ENCODE data around the gene NFKBIA.
"Not testable (repeated sequence)": the region's sequence is repeated elsewhere in the genome, so short reads cannot be mapped to it uniquely, and the experiment has no call there.

The NFKBIA gene

DNA sequence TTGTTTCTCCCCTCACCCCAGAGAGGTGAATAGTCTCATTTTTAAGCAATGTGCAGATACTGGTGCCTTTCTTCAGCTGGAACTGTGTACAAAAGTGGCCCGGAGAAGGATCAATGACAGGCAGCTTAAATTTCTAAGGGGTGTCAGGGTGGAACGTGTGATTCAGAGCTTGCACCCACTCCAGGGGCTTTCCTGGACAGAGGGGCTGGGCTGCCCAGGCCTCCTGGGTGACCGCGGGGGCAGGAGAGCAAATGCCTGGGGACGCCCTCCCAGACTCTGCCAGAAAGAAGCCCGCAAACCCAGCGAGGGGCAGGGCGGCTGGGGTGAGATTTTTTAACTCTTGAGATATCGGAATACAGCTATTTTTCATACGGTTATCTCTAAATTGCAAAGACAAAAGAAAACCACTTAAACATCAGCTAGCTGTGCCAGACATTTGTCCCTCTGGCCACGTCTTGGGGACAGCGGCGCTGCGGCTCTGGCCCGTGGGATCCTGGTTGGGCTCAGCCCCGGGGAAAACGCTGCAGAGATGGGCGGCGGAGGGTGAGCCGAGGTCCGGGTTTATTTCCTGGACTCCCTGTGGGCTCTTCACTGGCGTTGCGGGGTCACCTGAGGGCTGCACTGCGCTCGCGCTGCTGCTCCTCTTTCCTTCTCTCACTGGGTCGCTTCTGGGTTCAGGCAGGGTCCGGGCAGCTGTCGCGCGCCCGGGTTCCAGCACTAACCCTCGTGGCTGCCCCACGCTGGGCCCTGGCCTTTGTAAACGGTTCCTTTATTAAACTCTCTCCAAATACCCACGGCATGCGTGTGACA is 35.8 kb downstream of the NFKBIA start:
- no peak for DNase-seq (ENCODE audit: low read depth)

DNA sequence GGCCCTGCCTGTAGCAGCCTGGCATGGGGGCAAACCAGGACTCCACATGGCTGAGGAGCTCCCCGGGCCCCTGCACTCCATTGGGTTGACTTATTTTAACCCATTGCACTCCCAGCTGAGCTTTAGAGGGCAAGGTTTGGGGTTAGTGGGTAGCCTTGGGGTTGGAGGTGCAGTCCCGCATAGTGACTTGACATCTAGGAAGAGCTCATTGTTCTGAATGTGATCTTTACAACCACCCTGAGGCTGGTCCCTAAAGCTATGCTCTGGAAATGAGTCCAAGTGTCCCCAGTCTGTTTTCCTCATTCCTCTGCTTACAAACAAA is 36.4 kb downstream of the NFKBIA start:
- no peak for DNase-seq (ENCODE audit: low read depth)

DNA sequence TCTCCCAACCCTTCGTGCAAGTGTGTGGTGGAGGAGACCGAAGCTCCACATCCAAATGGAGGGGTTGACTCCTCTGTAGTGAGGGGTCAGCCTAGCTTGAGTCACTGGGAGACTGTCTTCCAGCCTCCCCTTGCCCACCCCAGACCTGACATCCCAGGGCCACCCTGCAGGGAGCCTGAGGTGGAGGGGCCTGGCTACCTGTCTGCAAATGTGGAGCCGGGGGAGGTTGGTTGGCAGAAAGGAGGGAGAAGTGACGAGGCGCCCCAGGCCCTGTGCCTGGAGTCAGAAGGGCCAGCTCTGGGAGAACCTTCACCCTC is 37.5 kb downstream of the NFKBIA start:
- DNase-seq (ENCODE audit: low read depth) = no peak

DNA sequence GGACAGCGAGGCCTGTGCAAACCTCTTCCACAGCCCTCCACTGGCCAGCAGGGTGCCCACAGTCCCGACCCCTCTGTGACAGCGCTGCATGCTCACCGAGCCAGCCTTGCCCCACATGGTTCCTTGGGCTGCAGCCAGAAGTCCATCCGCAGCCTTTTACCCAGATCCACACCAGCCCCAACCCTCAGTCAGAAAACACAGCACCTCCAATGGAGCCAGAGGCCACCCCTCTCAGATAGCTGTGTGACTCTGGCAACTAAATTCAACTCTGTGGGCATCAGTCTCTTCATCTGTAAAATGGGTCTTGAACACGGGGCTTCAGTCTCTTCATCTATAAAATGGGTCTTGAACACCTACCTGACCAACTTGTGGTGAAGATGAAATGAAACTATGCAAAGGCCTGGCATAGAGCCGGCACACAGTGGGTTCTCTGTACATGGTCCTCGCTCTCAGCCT is 38.0 kb downstream of the NFKBIA start:
- no peak for DNase-seq (ENCODE audit: low read depth)

DNA sequence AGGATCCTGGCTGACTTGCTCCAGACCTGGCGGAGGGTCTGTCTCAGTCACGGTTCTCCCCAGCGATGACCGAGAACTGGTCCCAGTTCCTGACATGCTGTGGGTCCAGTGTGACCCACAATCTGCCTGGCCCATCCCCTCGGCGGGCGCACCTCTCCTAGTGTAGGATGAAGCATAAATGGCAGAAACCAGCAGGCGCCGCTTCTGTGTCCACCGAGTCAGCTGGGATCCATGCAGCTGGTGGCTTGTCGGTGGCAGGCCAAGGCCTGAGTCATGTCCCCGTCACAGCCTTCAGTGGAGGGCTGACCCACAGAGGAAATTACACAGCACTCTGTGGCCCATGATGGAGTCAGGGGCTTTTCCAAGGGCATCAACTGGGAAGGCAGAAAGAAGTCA is 38.5 kb downstream of the NFKBIA start:
- no peak for DNase-seq (ENCODE audit: low read depth)

DNA sequence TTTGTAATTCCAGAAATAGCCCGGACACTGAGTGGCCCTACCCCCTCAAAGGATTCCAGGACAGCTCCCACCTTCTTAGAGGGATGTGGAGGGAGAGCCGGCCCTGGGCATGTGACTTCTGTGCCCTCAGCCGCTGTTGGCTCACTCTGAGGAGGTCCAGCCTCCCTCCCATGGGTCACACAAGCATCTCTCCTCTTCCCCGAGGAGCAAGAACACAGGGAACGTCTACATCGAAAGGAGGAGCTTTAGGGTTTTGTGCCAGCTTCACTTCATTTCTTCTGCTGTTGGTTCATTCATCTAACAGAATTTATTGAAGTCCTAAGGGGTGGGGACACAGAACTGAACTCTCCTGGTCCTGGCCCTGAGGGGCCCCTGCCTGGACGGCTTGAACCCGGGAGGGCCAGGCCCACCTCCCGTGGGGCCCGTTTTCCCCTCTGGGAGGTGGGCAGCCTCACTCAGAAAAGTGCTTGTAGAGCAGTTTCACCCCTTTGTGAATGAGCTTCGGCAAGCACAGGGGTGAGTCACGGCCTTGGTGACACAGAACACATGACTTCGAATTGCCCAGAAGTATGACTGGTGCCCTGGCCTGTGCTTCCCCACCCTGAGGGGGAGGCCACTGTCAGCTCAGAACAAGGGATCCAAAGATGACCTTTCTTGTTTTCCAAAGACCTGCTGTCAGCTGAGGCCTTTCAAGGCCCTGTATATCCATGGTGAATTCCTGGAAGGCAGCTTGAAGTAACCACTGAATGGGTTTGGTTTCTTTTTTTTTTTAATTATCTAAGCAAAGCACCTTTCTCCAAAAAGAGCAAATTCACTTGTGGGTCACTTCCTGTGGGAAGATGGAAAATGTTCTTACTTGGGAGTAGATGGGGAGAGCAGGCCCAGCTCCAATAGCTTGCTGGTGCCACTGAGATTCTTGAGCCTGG is 39.2 kb downstream of the NFKBIA start:
- peak; percentile 78 for DNase-seq (ENCODE audit: low read depth)

DNA sequence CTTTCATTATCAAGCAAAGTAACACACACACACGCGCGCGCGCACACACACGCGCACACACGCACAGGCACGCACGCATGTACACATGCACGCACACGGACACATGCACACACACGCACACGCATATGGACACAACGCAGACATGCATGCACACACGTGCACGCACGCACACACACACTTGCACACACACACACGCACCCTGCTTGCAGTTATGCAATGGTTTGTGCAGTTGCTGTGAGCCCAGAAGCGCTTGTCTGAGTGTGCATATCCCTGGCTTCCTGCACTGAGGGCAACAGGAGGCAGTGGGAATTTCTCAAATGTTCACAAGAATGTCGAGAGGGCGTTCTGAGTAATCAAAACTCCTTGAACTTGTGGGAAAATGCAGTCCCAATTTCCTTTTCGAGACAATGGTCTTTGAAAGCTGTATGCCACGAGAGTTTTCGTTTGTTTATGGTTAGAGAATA is 41.6 kb downstream of the NFKBIA start:
- peak; percentile 45 for DNase-seq (ENCODE audit: low read depth)

DNA sequence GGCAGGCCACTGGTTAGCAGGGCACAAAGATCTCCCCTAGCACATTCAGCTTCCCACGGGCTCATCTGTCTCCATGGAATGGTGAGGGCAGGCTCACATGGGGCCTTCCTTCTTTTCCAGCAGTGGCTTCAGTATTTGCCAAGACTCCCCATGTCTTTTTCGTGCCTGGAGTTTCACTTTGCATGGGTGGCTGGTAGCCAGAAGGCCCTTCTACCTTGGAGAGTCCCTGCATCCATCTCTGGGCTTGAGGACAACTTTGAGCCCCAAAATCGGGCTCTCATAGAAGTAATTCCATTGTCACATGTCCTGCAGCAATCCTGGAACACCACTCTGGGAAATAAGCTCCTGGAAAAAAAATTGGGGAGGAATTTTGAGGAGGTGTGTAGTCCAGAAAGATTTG is 42.1 kb downstream of the NFKBIA start:
- no peak for DNase-seq (ENCODE audit: low read depth)

DNA sequence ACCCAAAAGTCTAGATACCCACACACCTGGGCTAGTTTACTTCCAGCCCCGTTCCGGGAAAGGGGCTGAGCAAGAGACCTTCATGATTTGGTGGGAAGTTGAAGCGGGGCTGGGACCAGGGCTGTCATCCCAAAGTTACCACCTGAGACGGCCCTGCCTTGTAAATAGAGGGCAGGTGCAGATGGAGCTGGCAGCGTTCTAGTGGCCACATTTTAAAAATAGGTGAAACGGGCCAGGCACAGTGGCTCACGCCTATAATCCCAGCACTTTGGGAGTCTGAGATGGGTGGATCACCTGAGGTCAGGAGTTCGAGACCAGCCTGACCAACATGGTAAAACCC is 43.4 kb downstream of the NFKBIA start:
- no peak for DNase-seq (ENCODE audit: low read depth)

DNA sequence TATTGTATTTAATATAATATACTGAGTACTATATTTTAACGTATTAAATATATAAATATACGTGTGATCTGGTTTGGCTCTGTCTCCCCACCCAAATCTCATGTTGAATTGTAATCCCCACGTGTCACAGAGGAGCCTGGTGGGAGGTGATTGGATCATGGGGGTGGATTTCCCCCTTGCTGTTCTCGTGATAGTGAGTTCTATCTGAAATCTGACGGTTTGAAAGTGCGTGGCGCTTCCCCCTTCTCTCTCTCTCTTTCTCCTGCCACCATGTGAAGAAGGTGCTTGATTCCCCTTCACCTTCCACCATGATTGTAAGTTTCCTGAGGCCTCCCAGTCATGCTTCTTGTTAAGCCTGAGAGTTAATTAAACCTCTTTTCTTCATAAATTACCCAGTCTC is 44.9 kb downstream of the NFKBIA start:
- DNase-seq (ENCODE audit: low read depth) = not testable (repeated sequence)

DNA sequence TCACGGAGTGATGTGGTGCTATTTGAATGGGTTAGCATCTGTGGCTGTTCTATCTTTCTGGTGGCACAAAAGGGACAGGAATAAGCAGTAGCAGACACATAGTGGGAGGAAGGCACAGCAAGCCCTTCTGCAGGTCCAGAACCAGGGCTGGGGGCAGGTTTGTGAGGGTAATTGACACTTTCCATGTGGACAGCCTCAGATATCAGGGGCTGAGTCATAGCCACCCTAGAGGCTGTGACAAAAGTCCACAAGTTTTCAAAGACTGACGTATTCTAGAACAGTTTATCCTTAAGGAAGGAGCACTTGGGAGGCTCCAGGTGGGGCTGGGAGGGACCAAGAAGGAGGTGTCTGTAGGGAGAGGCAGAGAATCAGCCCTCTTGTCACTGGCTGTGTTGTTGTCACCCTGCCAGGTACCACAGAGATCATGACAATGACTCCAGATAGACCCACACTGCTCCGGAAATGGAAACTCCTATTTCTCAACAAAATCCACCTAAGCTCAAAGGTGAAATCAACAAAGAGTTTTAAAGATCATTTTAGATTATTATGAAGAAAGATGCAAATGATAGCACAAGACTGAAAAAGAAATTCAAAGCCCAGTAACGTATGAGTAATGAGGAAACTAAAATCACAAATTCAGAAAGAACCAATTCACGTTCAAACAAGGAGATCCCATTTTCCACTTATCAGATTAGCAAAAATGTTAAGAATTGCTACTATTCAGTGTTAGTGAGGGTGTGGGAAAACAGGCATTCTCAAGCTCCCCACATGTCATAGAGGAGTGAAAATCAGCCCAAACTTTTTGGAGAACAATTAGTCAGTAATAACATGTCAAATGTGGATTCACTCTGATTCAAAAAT is 48.3 kb downstream of the NFKBIA start:
- DNase-seq (ENCODE audit: low read depth) = peak; percentile 67

DNA sequence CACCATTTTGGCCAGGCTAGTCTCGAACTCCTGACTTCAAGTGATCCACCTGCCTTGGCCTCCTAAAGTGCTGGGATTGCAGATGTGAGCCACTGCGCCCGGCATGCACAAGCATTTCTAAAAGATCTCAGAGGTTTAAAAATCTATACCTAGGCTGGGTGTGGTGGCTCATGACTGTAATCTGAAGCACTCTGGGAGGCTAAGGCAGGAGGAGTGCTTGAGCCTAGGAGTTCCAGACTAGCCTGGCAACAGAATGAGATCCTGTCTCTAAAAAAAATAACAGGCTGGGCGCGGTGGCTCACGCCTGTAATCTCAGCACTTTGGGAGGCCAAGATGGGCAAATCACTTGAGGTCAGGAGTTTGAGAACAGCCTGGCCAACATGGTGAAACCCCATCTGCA is 49.3 kb downstream of the NFKBIA start:
- not testable (repeated sequence) for DNase-seq (ENCODE audit: low read depth)

DNA sequence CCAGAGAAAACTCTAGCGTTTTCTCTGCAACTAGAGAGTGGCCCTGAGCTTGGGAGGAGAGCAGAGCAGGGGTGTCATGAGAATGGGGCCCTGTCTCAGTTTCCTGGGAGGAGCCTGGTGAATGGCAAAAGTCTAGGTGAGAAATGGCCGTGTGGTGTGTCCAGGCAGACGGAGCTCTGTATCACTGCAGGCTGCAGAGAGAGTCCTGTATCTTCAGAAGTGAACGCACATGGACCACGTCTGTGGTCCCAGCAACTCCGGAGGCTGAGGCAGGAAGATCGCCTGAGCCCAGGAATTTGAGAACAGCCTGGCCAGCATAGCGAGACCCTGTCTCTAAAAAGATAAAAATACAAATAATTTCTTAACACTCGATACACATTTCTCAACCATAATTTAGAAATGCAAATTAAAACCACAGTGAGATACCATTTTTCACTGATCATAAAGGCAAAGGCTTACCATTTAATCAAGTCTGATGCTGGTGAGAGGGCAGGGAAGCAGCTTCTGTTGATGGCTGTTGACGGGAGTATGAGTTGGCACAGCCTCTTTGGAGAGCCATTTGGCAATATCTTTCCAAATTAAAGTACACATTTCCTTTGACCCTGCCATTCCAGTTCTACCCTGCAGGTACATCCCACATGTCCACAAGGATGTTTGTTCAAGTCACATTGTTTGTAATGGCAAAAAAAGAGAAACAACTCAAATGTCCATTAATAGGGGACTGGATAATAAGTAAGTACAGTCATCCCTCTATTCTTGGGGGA is 51.0 kb downstream of the NFKBIA start:
- no peak for DNase-seq (ENCODE audit: low read depth)

DNA sequence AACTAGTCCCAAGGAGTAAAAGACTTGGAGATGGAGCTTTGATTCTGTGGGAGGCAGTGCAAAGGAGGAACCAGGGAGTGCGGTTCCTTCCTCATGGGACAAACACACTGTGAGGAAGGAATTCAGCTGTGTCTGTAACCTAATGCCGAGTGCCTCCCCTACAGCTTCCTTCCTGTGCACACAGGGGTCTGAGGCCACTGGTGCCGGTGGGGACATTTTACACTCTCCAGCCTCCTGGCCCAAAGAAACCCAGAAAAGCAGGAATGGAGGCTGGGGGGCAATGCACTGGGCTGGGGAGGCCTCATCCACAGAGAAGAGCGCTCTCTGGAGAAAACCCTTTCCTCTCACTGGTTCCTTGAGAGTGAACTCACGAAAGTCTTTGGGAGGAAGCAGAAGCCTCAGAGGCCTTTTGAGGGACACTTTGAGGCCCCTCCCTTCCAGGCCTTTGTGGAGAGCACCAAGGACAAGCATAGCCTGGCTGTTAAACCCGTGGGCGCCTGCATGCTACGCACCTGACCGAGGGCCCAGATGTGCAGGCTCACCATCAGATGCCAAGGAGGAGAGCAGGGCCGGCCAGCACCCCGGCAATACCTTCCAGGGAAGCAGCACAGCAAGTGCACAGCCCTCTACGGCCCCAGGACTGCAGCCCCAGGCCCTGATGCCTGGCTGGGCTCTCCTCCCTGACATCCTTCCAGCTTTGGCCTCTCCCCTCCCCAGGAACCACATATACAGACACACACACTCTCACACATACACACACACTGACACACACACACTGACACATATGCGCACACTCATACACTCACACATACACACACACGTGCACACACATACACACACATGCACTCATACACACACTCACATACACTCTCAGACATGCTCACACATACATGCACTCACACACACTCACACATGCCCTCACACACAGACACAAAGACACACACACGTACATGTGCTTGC is 52.0 kb downstream of the NFKBIA start:
- no peak for DNase-seq (ENCODE audit: low read depth)

DNA sequence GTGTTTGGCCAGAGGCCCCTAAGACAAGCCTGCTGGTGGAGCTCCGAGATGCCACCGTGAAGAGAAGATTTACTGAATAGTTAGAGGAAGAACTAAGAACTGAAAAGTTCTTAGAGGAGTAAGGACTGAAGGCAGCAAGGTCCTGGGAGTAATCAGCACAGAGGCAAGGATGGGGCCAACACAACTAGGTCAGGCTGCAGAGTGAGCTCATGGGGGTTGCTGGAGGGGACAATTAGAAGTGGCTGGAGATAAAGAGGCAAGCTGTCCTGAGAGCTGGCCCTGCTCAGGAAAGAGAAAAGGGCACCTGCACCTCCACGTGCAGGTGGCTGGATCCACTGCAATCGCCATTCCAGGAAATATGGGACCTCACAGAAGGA is 52.7 kb downstream of the NFKBIA start:
- no peak for DNase-seq (ENCODE audit: low read depth)

All from amniotic epithelial cell (primary cell).